ENCODE measurements around the gene SART1.

The SART1 gene

GRCh38 chr11:65987336-65987735 lies 25.8 kb downstream of the SART1 start:
- no peak for DNase-seq (ENCODE audit: low spot score)
- ATAC-seq (ENCODE audit: low read depth): no peak
- peaks cover 5% of the 10 kb centered on the region for H3K36me3 ChIP-seq (ENCODE audit: low read depth)
- H3K9me3 ChIP-seq (ENCODE audit: severe bottlenecking): no peaks in the 10 kb centered on the region
- H3K27me3 ChIP-seq (ENCODE audit: insufficient read depth, poor library complexity, severe bottlenecking): no peaks in the 10 kb centered on the region
- H3K4me3 ChIP-seq (ENCODE audit: severe bottlenecking): no peak overlapping the region
- TF ChIP-seq, protein P1, sequence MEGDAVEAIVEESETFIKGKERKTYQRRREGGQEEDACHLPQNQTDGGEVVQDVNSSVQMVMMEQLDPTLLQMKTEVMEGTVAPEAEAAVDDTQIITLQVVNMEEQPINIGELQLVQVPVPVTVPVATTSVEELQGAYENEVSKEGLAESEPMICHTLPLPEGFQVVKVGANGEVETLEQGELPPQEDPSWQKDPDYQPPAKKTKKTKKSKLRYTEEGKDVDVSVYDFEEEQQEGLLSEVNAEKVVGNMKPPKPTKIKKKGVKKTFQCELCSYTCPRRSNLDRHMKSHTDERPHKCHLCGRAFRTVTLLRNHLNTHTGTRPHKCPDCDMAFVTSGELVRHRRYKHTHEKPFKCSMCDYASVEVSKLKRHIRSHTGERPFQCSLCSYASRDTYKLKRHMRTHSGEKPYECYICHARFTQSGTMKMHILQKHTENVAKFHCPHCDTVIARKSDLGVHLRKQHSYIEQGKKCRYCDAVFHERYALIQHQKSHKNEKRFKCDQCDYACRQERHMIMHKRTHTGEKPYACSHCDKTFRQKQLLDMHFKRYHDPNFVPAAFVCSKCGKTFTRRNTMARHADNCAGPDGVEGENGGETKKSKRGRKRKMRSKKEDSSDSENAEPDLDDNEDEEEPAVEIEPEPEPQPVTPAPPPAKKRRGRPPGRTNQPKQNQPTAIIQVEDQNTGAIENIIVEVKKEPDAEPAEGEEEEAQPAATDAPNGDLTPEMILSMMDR (IDR thresholded peaks at IDR 0.05; ENCODE audit: poor library complexity, severe bottlenecking): no peak
- no peak overlapping the region for H3K27ac ChIP-seq (ENCODE audit: poor library complexity, severe bottlenecking)
- H3K4me1 ChIP-seq (ENCODE audit: insufficient read depth, poor library complexity, severe bottlenecking): no peaks in the 10 kb centered on the region

- no peak overlapping the region for H3K27ac ChIP-seq (ENCODE audit: poor library complexity, severe bottlenecking)
- TF ChIP-seq, protein P1 (IDR thresholded peaks at IDR 0.05; ENCODE audit: poor library complexity, severe bottlenecking): peak; percentile 99
- ATAC-seq (ENCODE audit: low read depth): peak; percentile 96
Measured at GRCh38 chr11:65988791-65989592, 27.5 kb downstream of the SART1 start.

GRCh38 chr11:65992056-65992455 lies 30.5 kb downstream of the SART1 start:
- Histone ChIP-seq H3K9me3 (ENCODE audit: severe bottlenecking) (no peaks in the 10 kb centered on the region), H3K4me1 (ENCODE audit: insufficient read depth, poor library complexity, severe bottlenecking) (no peaks in the 10 kb centered on the region), H3K4me3 (ENCODE audit: severe bottlenecking) (no peak overlapping the region), H3K27me3 (ENCODE audit: insufficient read depth, poor library complexity, severe bottlenecking) (no peaks in the 10 kb centered on the region), H3K36me3 (ENCODE audit: low read depth) (peaks cover 5% of the 10 kb centered on the region), H3K27ac (ENCODE audit: poor library complexity, severe bottlenecking) (no peak overlapping the region)
- TF ChIP-seq, protein P1 (IDR thresholded peaks at IDR 0.05; ENCODE audit: poor library complexity, severe bottlenecking): no peak
- no peak for DNase-seq (ENCODE audit: low spot score)
- no peak for ATAC-seq (ENCODE audit: low read depth)

More at GRCh38 chr11:65988791-65989592, 27.5 kb downstream of the SART1 start:
- H3K4me3 ChIP-seq (ENCODE audit: severe bottlenecking): no peak overlapping the region
- no peaks in the 10 kb centered on the region for H3K9me3 ChIP-seq (ENCODE audit: severe bottlenecking)
- no peaks in the 10 kb centered on the region for H3K27me3 ChIP-seq (ENCODE audit: insufficient read depth, poor library complexity, severe bottlenecking)
- DNase-seq (ENCODE audit: low spot score): no peak
- H3K36me3 ChIP-seq (ENCODE audit: low read depth): peaks cover 5% of the 10 kb centered on the region
- H3K4me1 ChIP-seq (ENCODE audit: insufficient read depth, poor library complexity, severe bottlenecking): no peaks in the 10 kb centered on the region

DNA sequence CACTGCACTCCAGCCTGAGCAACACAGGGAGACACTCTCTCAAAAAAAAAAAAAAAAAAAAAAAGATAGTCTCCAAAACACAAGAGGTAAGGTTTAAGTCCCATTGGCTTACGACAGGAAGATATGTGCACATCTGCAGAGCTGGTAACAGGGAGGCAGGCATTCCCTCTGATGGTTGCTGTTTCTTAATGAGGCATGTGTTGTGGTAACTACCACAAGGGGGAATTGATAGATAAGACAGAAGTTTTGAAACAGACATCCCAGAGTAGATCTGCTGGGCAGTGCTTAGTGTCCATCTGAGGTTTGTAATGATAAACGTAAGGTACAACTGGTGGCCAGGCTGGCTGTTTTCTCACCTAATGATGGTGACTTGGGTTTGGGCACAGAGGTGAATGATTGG lies 35.8 kb downstream of the SART1 start:
- no peak for DNase-seq (ENCODE audit: low spot score)
- Histone ChIP-seq H3K9me3 (ENCODE audit: severe bottlenecking) (no peaks in the 10 kb centered on the region), H3K36me3 (ENCODE audit: low read depth) (peaks cover 37% of the 10 kb centered on the region)

More for the DNA sequence above, 35.8 kb downstream of the SART1 start:
- Histone ChIP-seq H3K27me3 (ENCODE audit: insufficient read depth, poor library complexity, severe bottlenecking) (no peaks in the 10 kb centered on the region), H3K4me3 (ENCODE audit: severe bottlenecking) (no peak overlapping the region), H3K27ac (ENCODE audit: poor library complexity, severe bottlenecking) (no peak overlapping the region), H3K4me1 (ENCODE audit: insufficient read depth, poor library complexity, severe bottlenecking) (peaks cover 6% of the 10 kb centered on the region)
- TF ChIP-seq, protein P1 (IDR thresholded peaks at IDR 0.05; ENCODE audit: poor library complexity, severe bottlenecking): no peak
- ATAC-seq (ENCODE audit: low read depth): no peak

All from RWPE2 (cell line).